ENCODE results near the gene MAN2B1. TPM values are rescaled to one million over a fixed set of nuclear protein-coding genes. Genes with fewer than 3 reads are reported as not detected.
A peak's percentile ranks its signal among the peaks of the same experiment; 100 is the strongest.

The MAN2B1 gene
- total and polyA plus RNA-seq, 2 of the 8 experiments (the other 6 are each of a cell fraction or from before 2014, with no cell fraction given): 55.3 to 76.3 TPM

- TF ChIP-seq CHD7 (IDR thresholded peaks at IDR 0.05; ENCODE audit: insufficient replicate concordance, low read length) (no peak), E2F6 (IDR thresholded peaks at IDR 0.05) (no peak), HDAC6 (IDR thresholded peaks at IDR 0.05; ENCODE audit: low read depth, low read length) (no peak), BRCA1 (IDR thresholded peaks at IDR 0.05; ENCODE audit: low read depth, low read length) (no peak), EP300 (IDR thresholded peaks at IDR 0.05; ENCODE audit: borderline replicate concordance in 1 of 2, low read depth in 2 of 2, low read length in 2 of 2) (peak in 1 of 2 experiments; percentile 29; a peak in 1 of 3 replicates), GTF2F1 (IDR thresholded peaks at IDR 0.05; ENCODE audit: borderline replicate concordance, low read depth, low read length) (no peak), CHD2 (IDR thresholded peaks at IDR 0.05; ENCODE audit: low read length) (no peak; the same call in 1 of the 2 replicates), CTBP2 (IDR thresholded peaks at IDR 0.05; ENCODE audit: borderline replicate concordance, insufficient read depth, insufficient read length, low read length) (no peak)
Observed at GRCh38 chr19:12610540-12611360, 55.8 kb downstream of the MAN2B1 start, which contains the start of the genes ZNF490 and ZNF791 (continued).
